NCI-H524 (cell line): Measurements from ENCODE around the gene FSHB.
"Not testable (repeated sequence)": the region's sequence is repeated elsewhere in the genome, so short reads cannot be mapped to it uniquely, and the experiment has no call there.

ENCODE experiments used
- DNase-seq, 2 experiments: peaks; one replicate each; lab custom pipeline; 2025; lab: John Stamatoyannopoulos, UW

FSHB gene

DNA sequence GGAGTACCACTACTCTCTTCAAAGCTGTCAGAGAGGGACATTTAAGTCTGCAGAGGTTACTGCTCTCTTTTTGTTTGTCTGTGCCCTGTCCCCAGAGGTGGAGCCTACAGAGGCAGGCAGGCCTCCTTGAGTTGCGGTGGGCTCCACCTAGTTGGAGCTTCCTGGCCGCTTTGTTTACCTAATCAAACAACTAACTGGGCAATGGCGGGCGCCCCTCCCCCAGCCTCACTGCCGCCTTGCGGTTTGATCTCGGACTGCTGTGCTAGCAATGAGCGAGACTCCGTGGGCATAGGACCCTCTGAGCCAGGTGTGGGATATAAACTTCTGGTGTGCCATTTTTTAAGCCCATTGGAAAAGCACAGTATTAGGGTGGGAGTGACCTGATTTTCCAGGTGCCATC is 37.8 kb downstream of the FSHB start:
- not testable (repeated sequence) for DNase-seq

DNA sequence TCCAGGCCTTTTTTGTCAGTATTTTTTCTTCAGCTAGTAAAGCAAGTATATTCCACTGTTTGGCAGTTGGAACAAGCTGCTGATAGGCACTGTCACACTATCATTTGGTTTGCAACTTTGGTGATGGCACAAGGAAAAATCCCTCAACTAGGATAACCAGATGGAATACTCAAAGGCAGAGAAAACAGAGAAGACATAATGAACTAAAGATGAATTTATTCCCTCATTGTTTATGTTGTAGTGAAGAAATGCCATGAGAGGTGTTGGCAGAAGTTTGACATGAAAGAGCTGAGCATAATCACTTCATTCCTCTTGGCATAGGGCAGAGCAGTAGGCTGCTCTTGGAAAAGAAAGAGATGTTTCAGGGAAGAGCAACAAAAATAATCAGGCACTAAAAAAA is 39.9 kb downstream of the FSHB start:
- no peak for DNase-seq

GRCh38 chr11:30277176-30277575 is 46.4 kb downstream of the FSHB start:
- DNase-seq = no peak

DNA sequence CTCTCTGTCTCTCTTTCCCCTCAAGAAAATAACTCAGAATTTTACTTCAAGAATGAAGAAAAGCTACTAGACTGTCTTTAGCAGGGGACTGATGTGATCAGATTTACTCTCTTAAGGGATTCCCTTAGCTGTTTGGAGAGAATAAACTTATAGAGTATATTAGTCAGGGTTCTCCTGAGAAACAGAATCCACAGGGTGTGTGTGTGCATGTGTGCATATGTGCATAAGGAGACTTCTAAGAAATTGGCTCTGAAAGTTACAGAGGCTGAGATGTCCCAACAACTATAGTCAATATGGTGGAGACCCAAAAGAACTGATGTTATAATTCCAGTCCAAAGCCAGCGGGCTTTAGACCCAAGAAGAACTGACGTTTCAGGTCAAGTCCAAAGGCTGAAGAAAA is 49.0 kb downstream of the FSHB start:
- DNase-seq = no peak

GRCh38 chr11:30281476-30282288 is 50.9 kb downstream of the FSHB start:
- no peak for DNase-seq

DNA sequence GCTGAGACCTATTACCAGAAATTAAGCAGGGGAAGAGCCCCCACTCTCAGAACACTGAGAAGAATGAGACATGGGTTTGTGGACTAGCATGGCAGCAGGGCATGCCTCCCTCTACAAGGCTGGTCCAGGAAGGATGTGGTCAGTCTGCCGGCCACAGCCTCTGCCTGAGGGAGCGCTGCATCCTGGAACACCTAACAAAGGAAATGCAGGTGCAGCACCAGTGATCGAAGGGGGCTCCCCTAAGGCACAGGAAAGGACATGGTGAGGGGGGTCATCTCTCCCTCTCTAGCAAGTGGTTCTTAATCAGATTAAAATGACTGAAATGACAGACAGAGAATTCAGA is 51.4 kb downstream of the FSHB start:
- no peak for DNase-seq
